MG63 (cell line): Measurements from ENCODE around the gene CLPX. TPM values are rescaled to one million over a fixed set of nuclear protein-coding genes. Genes with fewer than 3 reads are reported as not detected.
"Not testable (repeated sequence)": the region's sequence is repeated elsewhere in the genome, so short reads cannot be mapped to it uniquely, and the experiment has no call there.

Source experiments
- DNase-seq: peaks from one replicate; pipeline ENCODE4 v3.0.0-alpha.2; 2020
- H3K27me3 ChIP-seq: fragments of 250-450 bp; sonication (Bioruptor Pico); 2 replicates; pipeline ENCODE4 v1.5.1; 2020; ENCODE audit warnings: mild to moderate bottlenecking, moderate library complexity
- H3K36me3 ChIP-seq: fragments of 250-450 bp; sonication (Bioruptor Pico); 2 replicates; pipeline ENCODE4 v1.5.1; 2020; ENCODE audit warnings: mild to moderate bottlenecking, moderate library complexity
- H3K4me3 ChIP-seq: fragments of 250-450 bp; sonication (Bioruptor Pico); 2 replicates; pipeline ENCODE4 v1.5.1; 2020; ENCODE audit warnings: mild to moderate bottlenecking, moderate library complexity
- H3K9me3 ChIP-seq: fragments of 250-450 bp; sonication (Bioruptor Pico); 2 replicates; pipeline ENCODE4 v1.5.1; 2020; ENCODE audit warnings: mild to moderate bottlenecking, moderate library complexity
- total RNA-seq: library from RNA; depleted of rRNA; stranded (reverse); fragments of >200 nt; shearing (Covaris generic); gene quantifications from 2 replicates; pipeline ENCODE4 v1.2.3, GENCODE V29; 2014; ENCODE audit warnings: low replicate concordance

Gene CLPX
- total RNA-seq, 1 experiment from 2014 or later, result 46.4 TPM

GRCh38 chr15:65188472-65188871, 3.3 kb upstream of the CLPX start:
- not testable (repeated sequence) for DNase-seq, H3K4me3 ChIP-seq, H3K9me3 ChIP-seq, H3K36me3 ChIP-seq, H3K27me3 ChIP-seq

- Histone ChIP-seq H3K4me3 (peak overlapping the region; percentile 87), H3K36me3 (peaks cover 30% of the 10 kb centered on the region), H3K9me3 (no peaks in the 10 kb centered on the region), H3K27me3 (no peaks in the 10 kb centered on the region)
- DNase-seq, result peak; percentile 65
Measured at GRCh38 chr15:65184305-65184867, 756 bp downstream of the CLPX start.

- Histone ChIP-seq H3K36me3 (peaks cover 35% of the 10 kb centered on the region), H3K4me3 (peak overlapping the region; percentile 87), H3K9me3 (no peaks in the 10 kb centered on the region), H3K27me3 (no peaks in the 10 kb centered on the region)
- DNase-seq, result no peak
Measured at GRCh38 chr15:65183865-65184159, 1.3 kb downstream of the CLPX start.

GRCh38 chr15:65182538-65182937, 2.6 kb downstream of the CLPX start:
- no peak overlapping the region for H3K4me3 ChIP-seq

GRCh38 chr15:65181582-65182353, 3.4 kb downstream of the CLPX start:
- not testable (repeated sequence) for H3K4me3 ChIP-seq, H3K27me3 ChIP-seq, H3K9me3 ChIP-seq, DNase-seq
- H3K36me3 ChIP-seq, result peaks cover 56% of the 10 kb centered on the region

More at GRCh38 chr15:65182538-65182937, 2.6 kb downstream of the CLPX start:
- no peaks in the 10 kb centered on the region for H3K27me3 ChIP-seq
- no peak for DNase-seq
- no peaks in the 10 kb centered on the region for H3K9me3 ChIP-seq
- peaks cover 48% of the 10 kb centered on the region for H3K36me3 ChIP-seq

GRCh38 chr15:65180167-65180566, 5.0 kb downstream of the CLPX start:
- H3K27me3 ChIP-seq, result no peaks in the 10 kb centered on the region
- peaks cover 67% of the 10 kb centered on the region for H3K36me3 ChIP-seq

GRCh38 chr15:65177901-65178300, 7.2 kb downstream of the CLPX start:
- DNase-seq, result peak; percentile 17

More at GRCh38 chr15:65180167-65180566, 5.0 kb downstream of the CLPX start:
- Histone ChIP-seq H3K4me3 (no peak overlapping the region), H3K9me3 (no peaks in the 10 kb centered on the region)
- DNase-seq, result no peak

GRCh38 chr15:65176056-65176455, 9.1 kb downstream of the CLPX start:
- Histone ChIP-seq H3K27me3 (no peaks in the 10 kb centered on the region), H3K9me3 (no peaks in the 10 kb centered on the region), H3K4me3 (no peak overlapping the region), H3K36me3 (peaks cover 88% of the 10 kb centered on the region)
- no peak for DNase-seq

More at GRCh38 chr15:65177901-65178300, 7.2 kb downstream of the CLPX start:
- Histone ChIP-seq H3K4me3 (no peak overlapping the region), H3K9me3 (no peaks in the 10 kb centered on the region), H3K36me3 (peaks cover 78% of the 10 kb centered on the region), H3K27me3 (no peaks in the 10 kb centered on the region)

- Histone ChIP-seq H3K27me3 (no peaks in the 10 kb centered on the region), H3K36me3 (peaks cover 88% of the 10 kb centered on the region), H3K4me3 (no peak overlapping the region), H3K9me3 (no peaks in the 10 kb centered on the region)
- DNase-seq, result no peak
Measured at GRCh38 chr15:65175511-65175910, 9.6 kb downstream of the CLPX start.

GRCh38 chr15:65174509-65174908, 10.6 kb downstream of the CLPX start:
- H3K36me3 ChIP-seq, result peaks cover 87% of the 10 kb centered on the region

GRCh38 chr15:65172531-65172930, 12.6 kb downstream of the CLPX start:
- Histone ChIP-seq H3K4me3 (no peak overlapping the region), H3K9me3 (no peaks in the 10 kb centered on the region), H3K36me3 (peaks cover 72% of the 10 kb centered on the region), H3K27me3 (no peaks in the 10 kb centered on the region)
- no peak for DNase-seq

More at GRCh38 chr15:65174509-65174908, 10.6 kb downstream of the CLPX start:
- no peaks in the 10 kb centered on the region for H3K27me3 ChIP-seq
- no peaks in the 10 kb centered on the region for H3K9me3 ChIP-seq
- H3K4me3 ChIP-seq, result no peak overlapping the region
- no peak for DNase-seq

- no peak overlapping the region for H3K4me3 ChIP-seq
- peaks cover 63% of the 10 kb centered on the region for H3K36me3 ChIP-seq
- H3K9me3 ChIP-seq, result no peaks in the 10 kb centered on the region
- DNase-seq, result no peak
- no peaks in the 10 kb centered on the region for H3K27me3 ChIP-seq
Measured at GRCh38 chr15:65171428-65171827, 13.7 kb downstream of the CLPX start.

GRCh38 chr15:65165875-65166274, 19.3 kb downstream of the CLPX start:
- no peak for DNase-seq
- H3K4me3 ChIP-seq, result no peak overlapping the region
- peaks cover 55% of the 10 kb centered on the region for H3K36me3 ChIP-seq
- H3K27me3 ChIP-seq, result no peaks in the 10 kb centered on the region
- H3K9me3 ChIP-seq, result no peaks in the 10 kb centered on the region

- DNase-seq, result no peak
- H3K27me3 ChIP-seq, result no peaks in the 10 kb centered on the region
- no peaks in the 10 kb centered on the region for H3K9me3 ChIP-seq
- peaks cover 46% of the 10 kb centered on the region for H3K36me3 ChIP-seq
- H3K4me3 ChIP-seq, result no peak overlapping the region
Measured at GRCh38 chr15:65164139-65164538, 21.0 kb downstream of the CLPX start.

GRCh38 chr15:65163041-65163440, 22.1 kb downstream of the CLPX start:
- peaks cover 56% of the 10 kb centered on the region for H3K36me3 ChIP-seq
- no peak overlapping the region for H3K4me3 ChIP-seq
- no peaks in the 10 kb centered on the region for H3K27me3 ChIP-seq
- DNase-seq, result no peak
- no peaks in the 10 kb centered on the region for H3K9me3 ChIP-seq

- no peaks in the 10 kb centered on the region for H3K27me3 ChIP-seq
- DNase-seq, result no peak
- no peak overlapping the region for H3K4me3 ChIP-seq
- peaks cover 79% of the 10 kb centered on the region for H3K36me3 ChIP-seq
- H3K9me3 ChIP-seq, result no peaks in the 10 kb centered on the region
Measured at GRCh38 chr15:65156692-65157091, 28.4 kb downstream of the CLPX start.

- Histone ChIP-seq H3K36me3 (peaks cover 86% of the 10 kb centered on the region), H3K9me3 (no peaks in the 10 kb centered on the region), H3K4me3 (no peak overlapping the region), H3K27me3 (no peaks in the 10 kb centered on the region)
- no peak for DNase-seq
Measured at GRCh38 chr15:65154720-65155119, 30.4 kb downstream of the CLPX start.

- Histone ChIP-seq H3K4me3 (no peak overlapping the region), H3K9me3 (no peaks in the 10 kb centered on the region), H3K27me3 (no peaks in the 10 kb centered on the region), H3K36me3 (peaks cover 46% of the 10 kb centered on the region)
- no peak for DNase-seq
Measured at GRCh38 chr15:65147902-65148301, 37.2 kb downstream of the CLPX start.
